ENCODE measurements around the gene CD4.
"Not testable (repeated sequence)": the region's sequence is repeated elsewhere in the genome, so short reads cannot be mapped to it uniquely, and the experiment has no call there.

The CD4 gene

GRCh38 chr12:6788972-6789924 lies at the start of gene CD4:
CD4 (plus strand) TSS chr12:6789528; CDS start chr12:6800139, 10,611 bp downstream.
- no peak for DNase-seq (ENCODE audit: low read depth)

GRCh38 chr12:6742080-6742479 lies 47.2 kb upstream of the CD4 start:
- DNase-seq (ENCODE audit: low read depth) = not testable (repeated sequence)

DNA sequence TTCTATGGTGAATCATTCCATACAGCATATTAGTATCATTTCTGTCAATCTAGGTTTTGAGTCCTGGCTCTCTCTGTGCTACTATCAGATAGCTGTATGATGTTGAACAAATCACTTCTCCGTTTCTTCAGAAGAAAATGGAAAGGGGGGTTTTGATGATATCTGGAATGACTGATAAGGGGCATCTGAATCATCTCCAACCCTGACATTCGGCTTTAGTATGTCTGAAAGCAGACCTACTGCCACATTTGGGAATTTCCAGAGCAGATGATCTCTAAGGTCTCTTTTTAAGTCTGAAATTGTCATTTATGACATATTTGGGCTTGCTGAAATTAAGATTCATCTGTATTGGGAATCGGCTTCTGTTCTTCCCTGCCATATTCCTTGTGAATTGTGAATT lies 46.5 kb upstream of the CD4 start:
- DNase-seq (ENCODE audit: low read depth) = no peak

- not testable (repeated sequence) for DNase-seq (ENCODE audit: low read depth)
Measured at GRCh38 chr12:6743300-6743699, 46.0 kb upstream of the CD4 start.

GRCh38 chr12:6745741-6746525 lies 43.4 kb upstream of the CD4 start:
- DNase-seq (ENCODE audit: low read depth) = no peak

DNA sequence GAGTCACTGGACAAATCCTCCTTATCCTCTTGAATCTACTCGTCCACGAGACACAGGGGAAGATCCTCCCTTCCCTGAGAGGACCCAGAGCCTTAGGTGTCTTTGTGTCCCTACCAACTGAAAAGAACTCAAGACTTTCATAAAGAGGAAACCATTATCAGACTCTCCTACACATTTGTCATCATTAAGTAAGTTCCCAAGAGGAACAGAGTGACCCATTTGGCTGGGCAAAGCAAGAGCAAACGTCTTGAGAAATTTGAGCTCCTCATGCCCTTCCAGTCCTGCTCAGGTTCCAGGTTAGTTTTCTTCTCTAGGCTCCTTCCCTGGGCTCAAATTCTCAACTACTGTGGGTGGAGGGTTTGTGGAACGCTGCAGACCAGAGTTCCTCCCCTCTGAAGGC lies 42.1 kb upstream of the CD4 start:
- DNase-seq (ENCODE audit: low read depth) = no peak

- DNase-seq (ENCODE audit: low read depth) = no peak
Measured at GRCh38 chr12:6748761-6749160, 40.6 kb upstream of the CD4 start.

GRCh38 chr12:6750506-6750905 lies 38.8 kb upstream of the CD4 start:
- DNase-seq (ENCODE audit: low read depth) = no peak

- no peak for DNase-seq (ENCODE audit: low read depth)
Measured at GRCh38 chr12:6751767-6752166, 37.6 kb upstream of the CD4 start.

DNA sequence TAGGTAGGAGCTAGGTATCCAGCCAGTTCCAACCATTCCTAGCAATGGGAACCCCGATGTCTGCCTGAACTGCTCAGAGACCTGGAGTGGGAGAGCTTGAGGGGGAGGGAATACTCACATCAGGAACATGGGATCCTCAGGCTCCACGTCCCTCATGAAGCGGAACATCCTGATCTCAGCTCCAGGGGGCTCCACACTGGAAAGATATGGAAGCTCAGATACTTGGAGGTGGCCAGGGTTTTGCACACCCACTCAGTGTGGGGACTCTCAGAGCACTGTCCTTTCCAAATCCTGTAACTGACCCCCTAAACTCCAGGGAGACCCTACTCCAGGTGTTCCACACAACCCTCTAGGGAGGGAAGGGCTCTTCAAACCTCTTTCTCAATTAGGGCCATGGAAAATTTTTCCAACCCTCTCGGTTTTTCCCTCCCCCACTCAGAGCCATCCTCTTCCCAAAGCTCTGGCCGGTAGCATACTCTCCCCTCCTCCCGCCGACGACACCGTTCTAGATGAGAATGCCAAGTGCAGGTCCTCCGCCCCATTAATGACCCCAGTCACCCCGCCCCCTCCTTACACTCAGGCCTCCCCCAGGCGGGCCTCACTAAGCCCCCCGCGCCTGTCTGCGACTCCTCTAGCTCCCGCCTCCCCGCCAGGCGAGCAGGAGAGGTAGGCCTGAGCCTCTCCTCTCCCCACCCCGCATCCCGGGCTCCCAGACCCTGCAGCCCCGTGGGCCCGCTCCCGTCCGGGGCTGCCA lies 37.0 kb upstream of the CD4 start:
- DNase-seq (ENCODE audit: low read depth) = no peak

DNA sequence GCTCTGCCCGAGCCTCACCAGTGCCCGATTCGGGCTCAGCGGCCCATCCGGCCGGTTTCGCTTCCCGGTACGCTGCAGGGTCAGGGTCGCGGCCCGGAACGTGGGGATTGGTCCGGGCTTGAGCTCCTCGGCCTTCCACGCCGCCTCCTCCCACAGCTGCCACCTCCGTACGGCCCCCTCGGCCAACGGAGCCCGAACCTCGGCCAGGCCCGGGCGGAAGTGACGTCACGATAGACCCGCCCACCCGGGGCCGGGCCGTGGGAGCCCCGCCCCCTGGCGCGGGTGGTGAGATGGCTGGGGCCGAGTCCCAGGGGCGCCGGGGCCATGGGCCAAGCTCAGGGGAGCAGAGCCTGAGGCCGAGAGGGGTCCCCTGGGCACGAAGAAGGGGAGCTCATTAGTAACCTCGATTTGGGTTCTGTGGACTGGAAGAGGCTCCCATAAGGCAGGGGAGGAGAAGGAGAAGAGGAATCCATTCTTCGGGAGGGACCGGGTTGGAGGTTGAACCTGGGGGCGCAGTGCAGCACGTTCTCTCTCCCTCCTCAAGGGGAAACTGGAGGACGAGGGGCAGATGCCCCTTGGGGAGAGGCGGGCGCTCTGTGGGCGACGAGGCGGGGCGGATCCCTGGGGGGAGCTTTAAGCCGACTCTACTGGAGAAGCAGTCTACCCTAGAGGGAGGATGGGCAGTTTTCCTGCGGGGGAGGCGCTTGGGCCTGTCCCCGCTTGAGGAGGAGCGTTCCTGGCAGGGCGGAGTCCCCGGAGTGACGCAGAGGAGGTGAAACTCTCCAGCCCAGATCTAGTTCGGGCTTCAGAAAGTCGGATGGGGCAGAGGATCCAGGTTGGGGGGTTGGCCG lies 36.2 kb upstream of the CD4 start, which contains the start of gene MLF2:
Gene MLF2, minus strand, starts transcription at position 221 of the 851 bp plus-strand sequence. CDS start 807 bp downstream, outside the sequence.
- DNase-seq (ENCODE audit: low read depth) = peak; percentile 95

GRCh38 chr12:6753772-6754356 lies 35.5 kb upstream of the CD4 start:
- no peak for DNase-seq (ENCODE audit: low read depth)

DNA sequence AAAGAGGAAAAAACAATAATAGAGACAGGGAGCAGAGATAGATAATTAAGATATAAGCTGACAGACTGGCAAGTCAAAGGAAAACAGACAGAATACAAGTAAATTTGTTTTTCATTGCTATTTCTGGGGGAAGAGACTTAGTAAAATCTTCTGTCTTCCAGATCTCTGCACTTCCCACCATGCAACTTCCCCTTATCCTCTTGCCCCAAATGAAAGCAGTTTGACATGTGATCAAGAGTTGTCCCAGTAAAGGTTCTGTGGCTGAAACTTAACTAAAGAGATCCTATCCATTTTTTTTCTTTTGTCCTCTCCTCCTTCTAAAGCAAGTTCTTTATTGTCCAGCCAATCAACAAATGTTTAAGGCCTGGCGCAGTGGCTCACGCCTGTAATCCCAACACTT lies 34.9 kb upstream of the CD4 start:
- no peak for DNase-seq (ENCODE audit: low read depth)

DNA sequence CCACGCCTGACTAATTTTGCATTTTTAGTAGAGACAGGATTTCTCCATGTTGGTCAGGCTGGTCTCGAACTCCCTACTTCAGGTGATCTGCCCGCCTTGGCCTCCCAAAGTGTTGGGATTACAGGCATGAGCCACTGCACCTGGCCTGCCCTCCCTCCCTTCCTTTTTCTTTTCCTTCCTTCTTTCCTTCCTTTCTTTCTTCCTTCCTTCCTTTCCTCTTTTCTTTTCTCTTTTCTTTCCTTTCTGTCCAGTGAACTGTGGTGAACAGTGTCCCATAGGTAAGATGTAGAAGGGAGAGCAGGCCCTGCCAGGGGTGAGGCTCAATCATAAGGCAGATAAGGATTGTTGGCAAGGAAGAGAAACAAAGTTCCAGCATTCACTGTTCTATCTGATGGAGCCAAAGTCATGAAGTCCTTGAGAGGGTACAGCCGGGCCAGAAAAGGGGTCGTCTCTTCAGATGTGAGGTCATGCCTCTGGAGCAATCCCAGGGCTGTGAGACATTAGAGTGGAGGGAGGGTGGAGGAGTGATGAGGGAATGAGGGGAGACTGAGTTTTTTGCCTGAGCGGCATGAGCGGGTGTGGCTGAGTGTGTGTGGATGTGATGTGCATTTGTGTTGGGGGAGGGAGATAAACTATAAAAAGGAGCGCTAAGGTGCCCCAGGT lies 32.2 kb upstream of the CD4 start:
- DNase-seq (ENCODE audit: low read depth) = no peak

DNA sequence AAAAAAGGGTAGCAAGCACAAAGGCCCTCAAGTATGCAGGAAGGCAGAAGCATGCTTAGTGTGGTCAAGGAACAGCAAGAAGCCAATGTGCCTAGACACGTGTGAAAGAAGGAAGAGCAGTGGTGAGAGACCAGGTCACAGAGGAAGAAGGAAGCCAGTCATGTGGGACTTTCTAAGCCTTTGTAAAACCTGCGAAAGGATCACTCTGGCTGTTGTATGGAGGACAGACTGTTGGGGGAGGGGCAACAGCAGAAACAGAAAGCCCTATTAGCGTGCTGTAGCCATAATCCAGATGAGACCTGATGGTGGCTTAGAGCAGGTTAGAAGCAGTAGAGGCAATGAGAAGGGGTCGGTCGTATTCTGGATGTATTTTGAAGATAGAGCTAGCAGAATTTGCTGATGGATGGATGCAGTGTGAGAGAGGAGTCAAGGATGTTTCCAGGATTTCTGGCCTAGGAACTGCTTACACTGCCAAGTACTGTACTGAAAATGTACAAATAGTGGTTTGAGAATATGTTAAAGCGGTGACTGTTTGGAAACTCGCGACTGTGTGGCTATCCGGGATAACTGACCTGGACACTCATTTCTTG lies 30.7 kb upstream of the CD4 start:
- DNase-seq (ENCODE audit: low read depth) = no peak

DNA sequence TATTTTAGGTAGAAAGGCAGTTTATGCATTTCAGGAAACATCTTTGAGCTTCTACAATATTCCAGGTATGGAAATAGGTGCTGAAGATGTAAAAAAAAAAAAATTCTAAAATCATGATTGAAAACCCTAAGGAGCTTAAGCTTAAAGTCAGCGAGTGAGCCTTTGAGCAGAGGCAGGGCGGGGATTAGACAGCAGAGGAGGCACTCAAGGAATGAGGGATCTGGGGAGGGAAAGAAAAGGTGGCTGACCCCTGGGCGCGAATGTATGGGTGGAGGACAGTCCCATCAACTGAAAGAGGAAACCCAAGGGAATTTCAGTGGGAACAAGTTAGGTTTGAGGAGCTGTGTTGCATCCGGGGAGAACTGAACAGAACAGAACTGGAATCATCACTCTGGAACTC lies 29.6 kb upstream of the CD4 start:
- DNase-seq (ENCODE audit: low read depth) = no peak

GRCh38 chr12:6763380-6763779 lies 25.9 kb upstream of the CD4 start:
- no peak for DNase-seq (ENCODE audit: low read depth)

DNA sequence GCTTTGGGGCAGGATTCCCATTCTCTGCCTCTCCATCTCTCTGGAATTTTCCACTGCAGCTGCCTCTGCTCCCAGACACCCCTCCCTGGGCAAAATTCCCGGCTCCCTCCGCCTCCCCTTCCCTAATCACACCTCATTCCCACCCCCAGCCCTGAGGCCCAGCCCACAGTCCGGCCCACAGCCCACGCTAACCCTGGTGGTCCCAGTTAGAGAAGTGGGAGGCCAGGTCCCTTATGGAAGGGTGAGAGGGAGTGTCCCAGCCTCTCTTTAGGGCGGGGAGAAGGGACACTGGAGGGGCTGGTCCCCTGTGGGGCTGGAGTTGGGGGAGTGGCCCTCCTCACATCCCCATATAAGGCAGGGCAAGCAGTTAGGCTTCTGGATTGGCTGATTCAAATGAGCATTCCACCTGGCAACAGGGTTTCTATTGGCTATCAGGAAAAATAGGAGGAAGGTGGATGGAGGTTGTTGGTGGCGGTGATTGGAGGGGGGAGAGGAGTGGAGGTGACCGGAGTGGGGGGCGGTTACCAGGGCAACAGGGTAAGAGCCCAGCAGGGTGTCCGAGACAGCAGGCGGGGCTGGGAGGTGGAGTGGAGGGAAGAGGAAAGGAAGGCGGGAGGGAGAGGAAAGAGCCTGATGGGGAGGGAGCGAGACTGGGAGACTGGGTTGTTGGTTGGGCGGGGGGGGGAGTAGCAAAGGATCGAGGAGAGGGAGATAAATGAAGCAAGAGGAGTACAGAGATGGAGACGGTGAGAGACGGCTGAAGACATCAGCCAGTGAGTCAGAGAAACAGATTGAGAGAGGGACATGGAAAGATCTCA lies 25.1 kb upstream of the CD4 start:
- no peak for DNase-seq (ENCODE audit: low read depth)

GRCh38 chr12:6765048-6765633 lies 24.2 kb upstream of the CD4 start:
- no peak for DNase-seq (ENCODE audit: low read depth)

Data from stimulated activated CD8-positive, alpha-beta memory T cell treated with anti-CD3 and anti-CD28 coated beads, Interleukin-12 subunit alpha, Interleukin-12 subunit beta, amount 100 ng/mL, for 4 hours (primary cell).